ENCODE data around the gene POLRMT. TPM values are rescaled to one million over a fixed set of nuclear protein-coding genes. Genes with fewer than 3 reads are reported as not detected.

Gene POLRMT
- total and polyA plus RNA-seq, 4 donors = 16.0 to 41.4 (median 35.1) TPM

DNA sequence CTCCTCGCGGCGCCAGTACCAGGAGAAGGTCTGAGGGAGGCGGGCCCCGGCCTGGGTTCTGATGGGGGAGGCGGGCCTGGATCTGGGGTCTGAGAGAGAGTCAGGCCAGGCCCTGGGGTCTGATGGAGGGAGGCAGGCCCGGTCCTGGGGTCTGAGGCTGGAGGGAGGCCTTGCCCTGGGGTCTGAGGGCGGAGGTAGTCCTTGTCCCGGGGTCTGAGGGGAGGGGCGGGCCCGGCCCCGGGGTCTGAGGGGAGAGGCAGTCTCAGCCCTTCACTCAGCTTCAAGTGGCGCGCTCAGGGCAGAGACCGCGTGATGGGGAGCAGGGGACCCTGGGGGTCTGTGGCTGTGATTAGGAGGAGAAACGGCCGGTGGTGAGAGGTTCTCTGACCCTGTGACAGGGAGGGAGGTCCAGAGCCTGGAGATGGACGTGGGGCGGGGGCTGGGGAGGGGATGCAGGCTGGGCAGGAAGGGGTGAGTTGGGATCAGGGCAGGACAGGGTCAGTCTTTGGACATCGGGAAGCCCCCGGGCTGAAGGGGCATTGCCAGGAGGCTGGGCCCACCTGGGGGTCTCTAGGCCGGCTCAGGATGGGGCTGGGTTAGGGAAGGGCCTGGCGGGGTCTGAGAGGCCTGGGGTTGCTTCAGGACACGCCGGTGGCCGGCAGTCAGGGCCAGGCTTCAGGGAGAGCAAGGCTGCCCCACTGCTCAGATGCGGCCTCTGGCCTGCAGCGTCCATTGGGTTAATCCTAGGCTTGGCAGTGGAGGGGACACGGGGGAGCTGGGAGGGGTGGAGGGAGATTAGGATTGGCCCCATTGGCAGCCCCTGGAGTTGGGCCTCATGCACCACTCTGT is 25.0 kb downstream of the POLRMT start:
- no peaks in the 10 kb centered on the region for H3K27me3 ChIP-seq (ENCODE audit: control insufficient read depth in 4 of 4, insufficient read depth in 4 of 4, low read length in 3 of 4)
- no peak for DNase-seq (ENCODE audit: low spot score)
- H3K4me3 ChIP-seq (ENCODE audit: low read depth in 1 of 3, low read length in 3 of 3) = no peak overlapping the region
- H3K27ac ChIP-seq (ENCODE audit: low read depth in 1 of 2, low read length in 2 of 2) = no peak overlapping the region
- H3K36me3 ChIP-seq (ENCODE audit: control insufficient read depth in 4 of 4, insufficient read depth in 3 of 4, low read depth in 1 of 4, low read length in 3 of 4) = peaks cover 0 to 2% (median 0%) of the 10 kb centered on the region in 4 donors
- H3K4me1 ChIP-seq (ENCODE audit: control insufficient read depth in 4 of 4, insufficient read depth in 4 of 4, low read length in 3 of 4) = peaks cover 0 to 3% (median 0%) of the 10 kb centered on the region in 4 donors
- TF ChIP-seq HNF4G (IDR thresholded peaks at IDR 0.05) = no peak
- no peak for TF ChIP-seq HNF4A (conservative IDR thresholded peaks at IDR 0.05)
- no peak for TF ChIP-seq SP1 (IDR thresholded peaks at IDR 0.05)
- no peak for TF ChIP-seq FOXA2 (IDR thresholded peaks at IDR 0.05)
- no peak for TF ChIP-seq TAF1 (conservative IDR thresholded peaks at IDR 0.05)
- TF ChIP-seq, protein P1, sequence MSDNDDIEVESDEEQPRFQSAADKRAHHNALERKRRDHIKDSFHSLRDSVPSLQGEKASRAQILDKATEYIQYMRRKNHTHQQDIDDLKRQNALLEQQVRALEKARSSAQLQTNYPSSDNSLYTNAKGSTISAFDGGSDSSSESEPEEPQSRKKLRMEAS (IDR thresholded peaks at IDR 0.05) = no peak
- no peak for TF ChIP-seq YY1 (IDR thresholded peaks at IDR 0.05)
- TF ChIP-seq NR2F2 (IDR thresholded peaks at IDR 0.05) = no peak
- TF ChIP-seq, protein P2, sequence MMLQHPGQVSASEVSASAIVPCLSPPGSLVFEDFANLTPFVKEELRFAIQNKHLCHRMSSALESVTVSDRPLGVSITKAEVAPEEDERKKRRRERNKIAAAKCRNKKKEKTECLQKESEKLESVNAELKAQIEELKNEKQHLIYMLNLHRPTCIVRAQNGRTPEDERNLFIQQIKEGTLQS (IDR thresholded peaks at IDR 0.05) = no peak
- no peak for TF ChIP-seq EGR1 (IDR thresholded peaks at IDR 0.05; ENCODE audit: low read depth in 2 of 2)
- TF ChIP-seq FOXA1 (IDR thresholded peaks at IDR 0.05) = no peak
- no peaks in the 10 kb centered on the region for H3K9me3 ChIP-seq (ENCODE audit: control insufficient read depth in 4 of 4, low read length in 3 of 4)
- no peak overlapping the region for H3K9ac ChIP-seq (ENCODE audit: low read depth in 1 of 2, low read length in 2 of 2)
- WGBS = 80% methylated on average over 30 of the region's 30 CpGs

DNA sequence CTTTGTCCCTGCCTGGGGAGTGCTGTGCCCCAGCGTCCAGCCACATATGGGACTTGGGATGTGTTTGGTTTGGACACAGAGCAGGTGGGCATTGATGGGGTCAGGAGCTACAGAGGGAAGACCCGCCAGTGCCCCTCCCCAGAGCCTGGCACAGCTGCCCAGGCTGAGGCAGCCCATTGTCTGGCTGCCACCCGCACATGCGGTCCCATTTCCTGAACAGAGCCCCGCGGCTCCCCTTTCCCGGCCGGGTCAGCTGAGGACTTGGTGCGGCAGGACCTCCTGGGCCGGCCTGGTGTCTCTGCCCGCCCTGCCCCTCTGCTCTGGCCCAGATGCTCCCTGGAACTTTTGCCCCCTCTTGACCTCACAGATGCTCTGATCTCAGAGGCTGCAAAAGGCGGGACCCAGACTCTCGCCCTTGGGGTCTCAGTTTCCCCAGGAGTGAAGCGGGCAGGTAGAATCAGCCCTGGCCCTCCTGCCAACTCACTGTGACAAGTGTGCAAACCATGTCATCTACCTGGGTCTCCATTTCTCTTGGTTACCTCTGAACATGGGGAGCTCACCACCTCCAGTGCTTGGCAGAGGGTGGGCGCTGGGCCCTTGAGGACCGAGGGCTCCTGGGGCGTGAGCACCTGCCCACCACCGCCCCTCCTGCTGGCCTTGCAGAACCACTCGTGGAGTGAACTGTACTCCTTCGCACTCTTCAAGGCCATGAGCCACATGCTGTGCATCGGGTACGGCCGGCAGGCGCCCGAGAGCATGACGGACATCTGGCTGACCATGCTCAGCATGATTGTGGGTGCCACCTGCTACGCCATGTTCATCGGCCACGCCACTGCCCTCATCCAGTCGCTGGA is 25.8 kb downstream of the POLRMT start:
- 87% methylated on average over 30 of the region's 30 CpGs for WGBS
- H3K36me3 ChIP-seq (ENCODE audit: control insufficient read depth in 4 of 4, insufficient read depth in 3 of 4, low read depth in 1 of 4, low read length in 3 of 4) = no peaks in the 10 kb centered on the region
- no peak overlapping the region for H3K4me3 ChIP-seq (ENCODE audit: low read depth in 1 of 3, low read length in 3 of 3)
- H3K4me1 ChIP-seq (ENCODE audit: control insufficient read depth in 4 of 4, insufficient read depth in 4 of 4, low read length in 3 of 4) = peaks cover 0 to 3% (median 0%) of the 10 kb centered on the region in 4 donors
- no peaks in the 10 kb centered on the region for H3K9me3 ChIP-seq (ENCODE audit: control insufficient read depth in 4 of 4, low read length in 3 of 4)
- no peak overlapping the region for H3K9ac ChIP-seq (ENCODE audit: low read depth in 1 of 2, low read length in 2 of 2)
- no peak overlapping the region for H3K27ac ChIP-seq (ENCODE audit: low read depth in 1 of 2, low read length in 2 of 2)
- no peaks in the 10 kb centered on the region for H3K27me3 ChIP-seq (ENCODE audit: control insufficient read depth in 4 of 4, insufficient read depth in 4 of 4, low read length in 3 of 4)
- DNase-seq (ENCODE audit: low spot score) = no peak
- TF ChIP-seq SP1 (IDR thresholded peaks at IDR 0.05) = no peak
- TF ChIP-seq, protein P3, sequence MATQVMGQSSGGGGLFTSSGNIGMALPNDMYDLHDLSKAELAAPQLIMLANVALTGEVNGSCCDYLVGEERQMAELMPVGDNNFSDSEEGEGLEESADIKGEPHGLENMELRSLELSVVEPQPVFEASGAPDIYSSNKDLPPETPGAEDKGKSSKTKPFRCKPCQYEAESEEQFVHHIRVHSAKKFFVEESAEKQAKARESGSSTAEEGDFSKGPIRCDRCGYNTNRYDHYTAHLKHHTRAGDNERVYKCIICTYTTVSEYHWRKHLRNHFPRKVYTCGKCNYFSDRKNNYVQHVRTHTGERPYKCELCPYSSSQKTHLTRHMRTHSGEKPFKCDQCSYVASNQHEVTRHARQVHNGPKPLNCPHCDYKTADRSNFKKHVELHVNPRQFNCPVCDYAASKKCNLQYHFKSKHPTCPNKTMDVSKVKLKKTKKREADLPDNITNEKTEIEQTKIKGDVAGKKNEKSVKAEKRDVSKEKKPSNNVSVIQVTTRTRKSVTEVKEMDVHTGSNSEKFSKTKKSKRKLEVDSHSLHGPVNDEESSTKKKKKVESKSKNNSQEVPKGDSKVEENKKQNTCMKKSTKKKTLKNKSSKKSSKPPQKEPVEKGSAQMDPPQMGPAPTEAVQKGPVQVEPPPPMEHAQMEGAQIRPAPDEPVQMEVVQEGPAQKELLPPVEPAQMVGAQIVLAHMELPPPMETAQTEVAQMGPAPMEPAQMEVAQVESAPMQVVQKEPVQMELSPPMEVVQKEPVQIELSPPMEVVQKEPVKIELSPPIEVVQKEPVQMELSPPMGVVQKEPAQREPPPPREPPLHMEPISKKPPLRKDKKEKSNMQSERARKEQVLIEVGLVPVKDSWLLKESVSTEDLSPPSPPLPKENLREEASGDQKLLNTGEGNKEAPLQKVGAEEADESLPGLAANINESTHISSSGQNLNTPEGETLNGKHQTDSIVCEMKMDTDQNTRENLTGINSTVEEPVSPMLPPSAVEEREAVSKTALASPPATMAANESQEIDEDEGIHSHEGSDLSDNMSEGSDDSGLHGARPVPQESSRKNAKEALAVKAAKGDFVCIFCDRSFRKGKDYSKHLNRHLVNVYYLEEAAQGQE (IDR thresholded peaks at IDR 0.05) = no peak
- TF ChIP-seq JUND (IDR thresholded peaks at IDR 0.05) = no peak
- TF ChIP-seq RAD21 (IDR thresholded peaks at IDR 0.05) = no peak
- TF ChIP-seq, protein P4, sequence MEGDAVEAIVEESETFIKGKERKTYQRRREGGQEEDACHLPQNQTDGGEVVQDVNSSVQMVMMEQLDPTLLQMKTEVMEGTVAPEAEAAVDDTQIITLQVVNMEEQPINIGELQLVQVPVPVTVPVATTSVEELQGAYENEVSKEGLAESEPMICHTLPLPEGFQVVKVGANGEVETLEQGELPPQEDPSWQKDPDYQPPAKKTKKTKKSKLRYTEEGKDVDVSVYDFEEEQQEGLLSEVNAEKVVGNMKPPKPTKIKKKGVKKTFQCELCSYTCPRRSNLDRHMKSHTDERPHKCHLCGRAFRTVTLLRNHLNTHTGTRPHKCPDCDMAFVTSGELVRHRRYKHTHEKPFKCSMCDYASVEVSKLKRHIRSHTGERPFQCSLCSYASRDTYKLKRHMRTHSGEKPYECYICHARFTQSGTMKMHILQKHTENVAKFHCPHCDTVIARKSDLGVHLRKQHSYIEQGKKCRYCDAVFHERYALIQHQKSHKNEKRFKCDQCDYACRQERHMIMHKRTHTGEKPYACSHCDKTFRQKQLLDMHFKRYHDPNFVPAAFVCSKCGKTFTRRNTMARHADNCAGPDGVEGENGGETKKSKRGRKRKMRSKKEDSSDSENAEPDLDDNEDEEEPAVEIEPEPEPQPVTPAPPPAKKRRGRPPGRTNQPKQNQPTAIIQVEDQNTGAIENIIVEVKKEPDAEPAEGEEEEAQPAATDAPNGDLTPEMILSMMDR (IDR thresholded peaks at IDR 0.05; ENCODE audit: low read depth, low read length, missing input control) = no peak
- no peak for TF ChIP-seq RXRA (IDR thresholded peaks at IDR 0.05)
- no peak for TF ChIP-seq TAF1 (conservative IDR thresholded peaks at IDR 0.05)
- TF ChIP-seq, protein P2 (IDR thresholded peaks at IDR 0.05) = no peak
- TF ChIP-seq, protein P1 (IDR thresholded peaks at IDR 0.05) = no peak
- no peak for TF ChIP-seq HNF4A (conservative IDR thresholded peaks at IDR 0.05)
- TF ChIP-seq YY1 (IDR thresholded peaks at IDR 0.05) = no peak
- TF ChIP-seq, protein P5, sequence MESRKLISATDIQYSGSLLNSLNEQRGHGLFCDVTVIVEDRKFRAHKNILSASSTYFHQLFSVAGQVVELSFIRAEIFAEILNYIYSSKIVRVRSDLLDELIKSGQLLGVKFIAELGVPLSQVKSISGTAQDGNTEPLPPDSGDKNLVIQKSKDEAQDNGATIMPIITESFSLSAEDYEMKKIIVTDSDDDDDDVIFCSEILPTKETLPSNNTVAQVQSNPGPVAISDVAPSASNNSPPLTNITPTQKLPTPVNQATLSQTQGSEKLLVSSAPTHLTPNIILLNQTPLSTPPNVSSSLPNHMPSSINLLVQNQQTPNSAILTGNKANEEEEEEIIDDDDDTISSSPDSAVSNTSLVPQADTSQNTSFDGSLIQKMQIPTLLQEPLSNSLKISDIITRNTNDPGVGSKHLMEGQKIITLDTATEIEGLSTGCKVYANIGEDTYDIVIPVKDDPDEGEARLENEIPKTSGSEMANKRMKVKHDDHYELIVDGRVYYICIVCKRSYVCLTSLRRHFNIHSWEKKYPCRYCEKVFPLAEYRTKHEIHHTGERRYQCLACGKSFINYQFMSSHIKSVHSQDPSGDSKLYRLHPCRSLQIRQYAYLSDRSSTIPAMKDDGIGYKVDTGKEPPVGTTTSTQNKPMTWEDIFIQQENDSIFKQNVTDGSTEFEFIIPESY (IDR thresholded peaks at IDR 0.05) = no peak
- TF ChIP-seq FOXA1 (IDR thresholded peaks at IDR 0.05) = no peak
- no peak for TF ChIP-seq FOXA2 (IDR thresholded peaks at IDR 0.05)
- TF ChIP-seq NR2F2 (IDR thresholded peaks at IDR 0.05) = no peak
- TF ChIP-seq EGR1 (IDR thresholded peaks at IDR 0.05; ENCODE audit: low read depth in 2 of 2) = no peak
- no peak for TF ChIP-seq HNF4G (IDR thresholded peaks at IDR 0.05)
- no peak for TF ChIP-seq GABPA (IDR thresholded peaks at IDR 0.05 in 1 of 2, conservative IDR thresholded peaks at IDR 0.05 in 1 of 2)

Data from liver (tissue), 9 donors.